Heart left ventricle (tissue), 16 donors: ENCODE measurements around the gene FAM131A. TPM values are rescaled to one million over a fixed set of nuclear protein-coding genes. Genes with fewer than 3 reads are reported as not detected.

ENCODE experiments used
- ATAC-seq, 4 donors: fragments of 200-7000 bp; cut with Tn5 transposase; one replicate each; pipeline ENCODE4 v1.9.1; 2020 to 2022; ENCODE audit warnings: moderate library complexity in 4 of 4, mild to moderate bottlenecking in 3 of 4, moderate number of reproducible peaks in 1 of 4
- DNase-seq, 5 donors: peaks; one replicate each; pipeline ENCODE4 v3.0.0-alpha.2; 2020
- H3K27ac ChIP-seq, 12 donors: fragments of 200-600 bp; sonication (generic) in 4 of 12; one replicate each; pipeline versions ENCODE4 v1.5.0 to v1.8.0; 2016 to 2022; ENCODE audit warnings: mild to moderate bottlenecking in 2 of 12
- H3K27me3 ChIP-seq, 9 donors: fragments of 200-600 bp; sonication (generic) in 2 of 9; one replicate each; pipeline versions ENCODE4 v1.5.1 to v1.8.0; 2016 to 2022; ENCODE audit warnings: mild to moderate bottlenecking in 3 of 9
- H3K36me3 ChIP-seq, 9 donors: fragments of 200-600 bp; sonication (generic) in 2 of 9; one replicate each; pipeline versions ENCODE4 v1.5.0 to v1.8.0; 2018 to 2022; ENCODE audit warnings: mild to moderate bottlenecking in 2 of 9
- H3K4me1 ChIP-seq, 12 donors: fragments of 200-600 bp; sonication (generic) in 4 of 12; one replicate each; pipeline versions ENCODE4 v1.5.0 to v1.8.0; 2016 to 2022; ENCODE audit warnings: mild to moderate bottlenecking in 3 of 12
- H3K4me3 ChIP-seq, 12 donors: fragments of 200-600 bp; sonication (generic) in 4 of 12; one replicate each; pipeline versions ENCODE4 v1.5.0 to v1.8.0; 2017 to 2022; ENCODE audit warnings: mild to moderate bottlenecking in 9 of 12, moderate library complexity in 4 of 12
- H3K9me3 ChIP-seq, 12 donors: fragments of 200-600 bp; sonication (generic) in 4 of 12; one replicate each; pipeline versions ENCODE4 v1.5.0 to v1.8.0; 2016 to 2022; ENCODE audit warnings: mild to moderate bottlenecking in 1 of 12
- CTCF ChIP-seq, 12 donors: fragments of 200-600 bp; sonication (generic) in 4 of 12; IDR thresholded peaks; one replicate each; pipeline versions ENCODE4 v1.5.0 to v1.8.0; 2018 to 2022; ENCODE audit warnings: antibody characterized with exemption in 12 of 12, mild to moderate bottlenecking in 5 of 12
- POLR2A ChIP-seq, 2 donors: fragments of 450-650 bp; IDR thresholded peaks; one replicate each; pipeline ENCODE4 v1.6.1; 2017; ENCODE audit warnings: antibody characterized with exemption in 2 of 2, mild to moderate bottlenecking in 2 of 2, moderate library complexity in 2 of 2
- WGBS, 4 donors: extraction: QIAGEN DNeasy Blood & Tissue Kit in 2 of 4; methylation state at CpG; one replicate each; pipeline versions ENCODE4 v1.1.5 to v1.1.7; 2013 to 2018; 5-methylcytosine and 5-hydroxymethylcytosine counted together
- intact Hi-C, 10 donors: fragments of 100-400 bp; cut with DNase I; formaldehyde crosslinking; loops; one replicate each; pipeline versions ENCODE4 v1.11.1 to v1.14.2; 2022
- long read RNA-seq, 3 donors: library from polyadenylated mRNA; unstranded; transcript quantifications; one replicate each; pipeline ENCODE4 v2.0.0, GENCODE V29; 2020 to 2021
- polyA plus RNA-seq, 2 donors: library from polyadenylated mRNA; stranded (reverse); fragments of 200-250 nt; gene quantifications; one replicate each; pipeline ENCODE4 v1.2.3, GENCODE V29; 2013
- total RNA-seq, 9 donors: library from RNA; depleted of rRNA in 2 of 9; stranded (reverse); fragments of >200 nt in 2 of 9; fragmentation: NEBNext Ultra II Directional in 3 of 9; extraction: Animal tissue kit (Norgen Biotek cat#: 25700) in 3 of 9; gene quantifications; one replicate each; pipeline versions ENCODE4 v1.1.0 to v1.2.4, GENCODE V29; 2016 to 2023
- donor health status: ischemic (EF 13 %, LVEDD 7.1; RV severe dilation, severe dysfunction).
- donor health status: healthy with polysubstance abuse.
- donor health status: DM: no; HTN: yes; CAD: no.
- donor health status: DM: no; HTN: no; CAD: no.
- donor health status: ischemic (EF 25% LVEDD 6.9; RV normal size, moderate dysfunction).
- donor health status: ischemic (EF 25% LVEDD 5.7; RV mildly dilated, moderate dysfunction).
- donor health status: healthy.
- donor health status: DM: yes; HTN: yes; CAD: no.
- donor health status: ischemic (EF 35%, LVEDD 5.7; RV mildly dilated, moderate dysfunction).
- donor health status: nonischemic (EF 11% LVEDD 7.7; RV severe dilation, severe dysfunction).
- donor health status: DM: yes; HTN: yes; CAD: no.
- donor health status: PGD.
- donor health status: ischemic (EF 29% LVEDD 5.4; RV normal size, mild dysfunction).
- donor health status: nonischemic (EF 23%, LVEDD 6.1; RV moderate dilation, normal function).

Gene FAM131A
- total RNA-seq (10 to 100 TPM; 21.9 to 53.2 (median 30.9) TPM), polyA plus RNA-seq (10 to 100 TPM; 24.1 to 36.9 TPM)
- long read RNA-seq, donor 1, transcript FAM131A-203 (6 exons, 1,483 nt) = minor isoform, 13 of 57 reads
- long read RNA-seq, donor 1, transcript FAM131A-207 (7 exons, 1,335 nt) = major isoform, 18 of 57 reads
- long read RNA-seq, donor 1, partial matches to known transcripts = 2 of 57 reads
- long read RNA-seq, donor 1, other reads (novel, unspliced or antisense) = 19 of 57 reads
- long read RNA-seq, donor 2, transcript FAM131A-207 (7 exons, 1,335 nt) = minor isoform, 88 of 261 reads
- long read RNA-seq, donor 2, transcript FAM131A-202 (6 exons, 2,421 nt) = minor isoform, 12 of 261 reads
- long read RNA-seq, donor 2, transcript FAM131A-203 (6 exons, 1,483 nt) = major isoform, 110 of 261 reads
- long read RNA-seq, donor 2, partial matches to known transcripts = 22 of 261 reads
- long read RNA-seq, donor 2, other reads (novel, unspliced or antisense) = 28 of 261 reads
- long read RNA-seq, donor 3, transcript FAM131A-207 (7 exons, 1,335 nt) = major isoform, 12 of 64 reads
- long read RNA-seq, donor 3, transcript FAM131A-202 (6 exons, 2,421 nt) = minor isoform, 8 of 64 reads
- long read RNA-seq, donor 3, partial matches to known transcripts = 25 of 64 reads
- long read RNA-seq, donor 3, other reads (novel, unspliced or antisense) = 18 of 64 reads

- 13 to 31% (median 22%) methylated on average over 6 of the region's 6 CpGs for WGBS, 4 donors
- DNase-seq (peak in 4 of 5 donors; percentile 69 to 83 (median 75)), ATAC-seq (peak; percentile 51 to 70 (median 68))
- H3K4me1 ChIP-seq = peaks cover 11 to 52% (median 34%) of the 10 kb centered on the region in 12 donors
- H3K4me3 ChIP-seq = peak within 1 kb of the TSS; percentile 66 to 95 (median 86)
- peaks cover 0 to 44% (median 40%) of the 10 kb centered on the region in 9 donors for H3K36me3 ChIP-seq
- H3K9me3 ChIP-seq = no peaks in the 10 kb centered on the region
- TF ChIP-seq CTCF (IDR thresholded peaks at IDR 0.05) (no peak), POLR2A (IDR thresholded peaks at IDR 0.05) (no peak)
- H3K27ac ChIP-seq = peak within 1 kb of the TSS; percentile 75 to 100 (median 96)
- no peaks in the 10 kb centered on the region for H3K27me3 ChIP-seq
- intact Hi-C loops = loop anchor here in 4 of 10 donors (2.0 kb wide), 2 partner anchors 23 to 39 kb away; partner anchors contain the start of genes EIF4G1 (in 3 of the 4) and PSMD2 (in 1 of the 4)
Observed at GRCh38 chr3:184337399-184337714, at the start of gene FAM131A. TSS of gene FAM131A (plus strand) at chr3:184337600. CDS start at chr3:184337631, 31 bp downstream.

DNA sequence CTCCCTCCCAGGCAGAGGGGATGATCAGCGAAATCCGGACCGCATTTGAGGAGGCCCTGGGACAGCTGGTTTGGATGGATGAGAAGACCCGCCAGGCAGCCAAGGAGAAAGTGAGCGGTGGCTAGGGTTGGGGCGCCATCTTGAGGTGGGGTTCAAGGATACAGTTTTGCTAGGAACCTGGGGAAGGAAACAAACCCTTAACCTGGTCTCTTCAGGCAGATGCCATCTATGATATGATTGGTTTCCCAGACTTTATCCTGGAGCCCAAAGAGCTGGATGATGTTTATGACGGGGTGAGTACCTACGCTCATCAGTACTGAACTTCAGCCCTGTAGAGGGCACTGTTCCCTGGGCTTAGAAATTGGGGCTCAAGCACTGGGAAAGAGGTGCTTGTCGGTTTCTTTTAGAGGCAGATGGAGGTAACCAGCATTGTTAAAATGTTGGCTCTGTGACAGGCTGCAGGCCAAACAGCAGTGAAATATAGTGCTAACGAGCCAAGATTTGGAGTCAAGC lies 47.9 kb upstream of the FAM131A start:
- no peaks in the 10 kb centered on the region for H3K9me3 ChIP-seq
- peaks cover 0 to 10% (median 3%) of the 10 kb centered on the region in 9 donors for H3K27me3 ChIP-seq
- peak; percentile 14 to 54 (median 47) for ATAC-seq
- DNase-seq = peak in 2 of 5 donors; percentile 40 to 44
- intact Hi-C loops = loop anchor here in 6 of 10 donors (1.0 to 10.0 kb wide), 3 partner anchors 394 to 395 kb away; no protein-coding TSS in a partner anchor
- H3K36me3 ChIP-seq = no peaks in the 10 kb centered on the region
- TF ChIP-seq CTCF (IDR thresholded peaks at IDR 0.05) = peak in 11 of 12 donors; percentile 36 to 66 (median 53)
- TF ChIP-seq POLR2A (IDR thresholded peaks at IDR 0.05) = no peak
- no peak overlapping the region for H3K27ac ChIP-seq
- H3K4me3 ChIP-seq = no peak overlapping the region
- 8 to 16% (median 10%) methylated on average over 10 of the region's 10 CpGs for WGBS, 4 donors
- peaks cover 0 to 7% (median 0%) of the 10 kb centered on the region in 12 donors for H3K4me1 ChIP-seq

- no peak for TF ChIP-seq CTCF (IDR thresholded peaks at IDR 0.05)
- Histone ChIP-seq H3K4me1 (no peaks in the 10 kb centered on the region), H3K27me3 (peaks cover 0 to 10% (median 3%) of the 10 kb centered on the region in 9 donors), H3K4me3 (no peak overlapping the region), H3K36me3 (no peaks in the 10 kb centered on the region), H3K9me3 (no peaks in the 10 kb centered on the region), H3K27ac (no peak overlapping the region)
- intact Hi-C loops = loop anchor here in 4 of 10 donors (5.0 to 10.0 kb wide), 4 partner anchors 116 to 396 kb away; partner anchors contain the start of gene AP2M1 (in 1 of the 4)
- ATAC-seq = no peak
- DNase-seq = no peak
- 81 to 89% (median 86%) methylated on average over 10 of the region's 10 CpGs for WGBS, 4 donors
Observed at GRCh38 chr3:184290331-184290730, 47.1 kb upstream of the FAM131A start.
